A172 (cell line): Measurements from ENCODE around the gene PRMT3. TPM values are rescaled to one million over a fixed set of nuclear protein-coding genes. Genes with fewer than 3 reads are reported as not detected.
"Not testable (repeated sequence)": the region's sequence is repeated elsewhere in the genome, so short reads cannot be mapped to it uniquely, and the experiment has no call there.

ENCODE experiments used
- DNase-seq: peaks from one replicate; pipeline ENCODE4 v3.0.0-alpha.2; 2015; ENCODE audit warnings: low spot score
- total RNA-seq: library from RNA; depleted of rRNA; stranded (reverse); fragments of >200 nt; shearing (Covaris generic); gene quantifications from 2 replicates; pipeline ENCODE4 v1.2.3, GENCODE V29; 2014

PRMT3 gene
- total RNA-seq, 1 experiment from 2014 or later: 61.5 TPM

DNA sequence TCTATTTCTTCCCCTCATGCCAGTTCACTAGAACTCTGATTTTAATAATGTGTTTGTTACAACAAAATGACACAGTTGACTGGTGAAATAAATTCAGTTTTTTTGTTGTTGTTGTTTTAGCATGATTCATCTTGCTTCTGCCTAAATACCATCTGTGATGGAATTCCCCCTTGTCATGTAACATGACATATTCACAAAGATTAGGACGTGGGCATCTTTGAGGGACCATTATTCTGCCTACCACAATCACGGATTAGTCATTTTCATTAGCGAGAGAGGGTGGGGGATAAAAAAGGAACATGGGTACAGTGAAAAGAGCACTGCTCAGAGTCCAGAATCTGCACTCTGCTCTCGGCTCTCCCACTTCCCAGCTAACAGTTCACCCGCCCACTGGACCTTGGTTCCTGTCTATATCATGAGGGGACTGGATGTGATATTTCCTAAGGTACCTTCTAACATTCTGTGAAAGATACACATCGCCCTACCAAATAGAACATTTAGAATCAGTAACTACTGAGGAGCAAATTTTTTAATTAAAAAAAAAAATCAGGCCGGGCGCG lies 12.7 kb upstream of the PRMT3 start:
- peak; percentile 16 for DNase-seq

DNA sequence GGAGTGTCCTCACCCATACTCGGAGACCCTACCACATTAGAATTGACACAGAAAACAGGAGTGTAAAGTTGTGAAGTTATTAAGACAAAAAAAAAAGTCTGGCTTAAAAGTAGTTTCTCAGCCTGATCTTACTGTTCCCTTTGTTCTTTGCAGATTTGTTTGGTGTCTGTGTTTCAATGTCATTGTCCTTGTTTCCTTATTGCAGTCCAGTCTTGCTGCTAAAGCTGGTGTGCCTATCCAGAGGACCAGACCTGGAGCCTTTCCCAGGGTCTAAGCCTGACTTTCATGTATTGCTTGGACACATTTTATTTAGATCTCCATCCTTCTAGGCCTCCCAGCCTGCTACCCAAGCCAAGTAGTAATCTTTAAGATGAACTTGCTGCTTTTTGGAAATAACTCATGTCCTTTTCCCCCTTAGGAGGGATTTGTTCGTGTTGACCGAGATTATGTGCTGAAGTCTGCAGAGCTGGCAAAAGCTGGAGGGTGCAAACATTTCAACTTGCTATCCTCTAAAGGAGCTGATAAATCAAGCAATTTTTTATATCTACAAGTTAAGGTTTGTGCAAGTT lies 11.3 kb upstream of the PRMT3 start:
- no peak for DNase-seq

GRCh38 chr11:20385996-20386395 lies 1.5 kb upstream of the PRMT3 start:
- not testable (repeated sequence) for DNase-seq

DNA sequence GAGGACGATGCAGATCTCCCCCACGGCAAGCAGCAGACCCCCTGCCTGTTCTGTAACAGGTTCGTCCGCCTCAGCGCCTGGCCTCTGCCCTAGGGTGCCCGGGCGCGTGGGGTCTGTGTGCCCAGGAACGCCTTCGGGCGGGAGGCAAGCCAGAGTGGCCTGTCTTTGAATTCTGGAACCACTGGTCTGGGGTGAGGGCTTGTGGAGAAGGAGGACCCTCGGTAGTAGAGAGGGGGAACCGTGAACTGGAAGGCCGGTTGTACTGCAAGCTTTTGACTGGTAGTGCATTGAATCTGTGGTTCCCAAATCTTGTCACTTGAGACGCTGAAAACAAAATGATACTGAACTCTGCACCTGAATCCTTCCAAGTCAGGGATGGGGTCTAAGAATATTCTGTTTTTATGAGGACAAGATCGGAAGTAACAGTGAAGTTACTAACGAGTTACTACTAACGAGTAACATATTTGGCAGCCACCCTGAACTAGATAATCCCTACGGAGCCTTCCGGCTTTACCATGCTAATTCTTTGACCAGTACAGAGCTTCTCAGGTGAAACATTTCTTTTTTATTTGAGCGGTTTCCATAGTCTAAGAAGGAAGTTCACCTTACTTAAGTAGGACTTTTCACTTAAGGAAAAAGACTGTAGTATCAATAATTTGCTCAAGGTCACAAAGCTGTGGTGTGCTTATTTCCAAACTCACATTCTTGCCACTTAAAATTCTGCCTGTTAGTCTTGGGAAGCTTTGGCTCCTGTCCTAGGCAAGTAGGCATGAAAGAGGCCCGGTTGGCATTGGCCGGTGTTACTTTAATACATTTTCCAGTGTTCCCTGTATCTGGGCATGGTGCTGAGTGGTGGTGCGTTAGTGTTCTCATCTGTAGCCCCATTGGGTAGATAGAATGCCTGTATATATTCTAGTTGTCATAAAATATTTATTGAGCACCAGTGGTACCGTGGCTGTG lies 860 bp downstream of the PRMT3 start:
- peak; percentile 23 for DNase-seq

DNA sequence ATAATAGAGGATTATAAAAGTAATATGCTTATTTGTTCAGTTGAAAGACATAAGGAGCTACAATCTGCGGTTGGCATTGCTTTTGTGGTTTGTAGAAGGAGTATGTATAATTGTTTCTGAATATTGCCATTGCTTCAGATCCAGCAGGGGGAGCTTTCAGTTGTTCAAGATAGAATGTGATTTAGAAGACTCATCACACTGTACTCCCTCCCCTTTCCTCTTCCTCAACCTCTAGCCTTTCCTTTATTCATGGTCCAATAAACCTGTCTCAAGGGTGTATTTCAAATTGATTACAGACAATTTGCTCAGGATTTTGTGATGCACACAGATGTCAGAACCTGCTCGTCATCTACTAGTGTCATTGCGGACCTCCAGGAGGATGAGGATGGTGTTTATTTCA lies 9.8 kb downstream of the PRMT3 start:
- peak; percentile 55 for DNase-seq

- no peak for DNase-seq
Observed at GRCh38 chr11:20399498-20399897, 12.0 kb downstream of the PRMT3 start.

DNA sequence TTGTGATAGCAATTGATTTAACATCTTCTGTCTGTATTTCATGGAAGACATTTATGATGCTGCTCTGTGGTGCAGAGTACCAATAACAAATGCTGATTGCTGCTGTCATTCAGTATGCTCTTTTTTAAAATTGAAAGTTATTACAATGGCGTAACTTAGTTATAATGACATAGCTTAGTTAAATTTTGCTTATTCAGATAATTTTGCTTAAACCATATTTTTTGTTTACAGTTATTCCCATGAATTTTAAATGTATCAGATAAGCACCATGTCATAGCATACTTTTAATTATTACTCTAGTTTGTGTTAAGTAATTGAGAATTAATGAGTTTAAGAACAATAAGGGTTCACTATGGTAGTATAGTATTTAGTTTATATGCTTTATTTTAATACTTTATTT lies 15.5 kb downstream of the PRMT3 start:
- DNase-seq: no peak

DNA sequence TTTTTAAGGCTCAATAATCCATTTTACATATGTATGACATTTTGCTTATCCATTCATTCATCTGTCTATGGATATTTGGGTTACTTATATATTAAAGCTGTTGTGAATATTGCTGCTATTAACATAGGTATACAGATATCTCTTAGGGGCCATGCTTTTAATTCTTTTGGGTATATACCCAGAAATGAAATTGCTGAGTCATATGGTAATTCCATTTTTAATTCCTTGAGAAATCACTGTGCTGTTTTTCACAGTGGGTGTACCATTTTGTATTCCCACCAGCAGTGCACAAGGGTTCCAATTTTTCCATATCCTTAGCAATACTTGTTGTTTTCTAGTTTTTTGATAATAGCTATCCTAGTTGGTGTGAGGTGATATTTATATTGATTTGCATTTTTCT lies 19.0 kb downstream of the PRMT3 start:
- DNase-seq: no peak

DNA sequence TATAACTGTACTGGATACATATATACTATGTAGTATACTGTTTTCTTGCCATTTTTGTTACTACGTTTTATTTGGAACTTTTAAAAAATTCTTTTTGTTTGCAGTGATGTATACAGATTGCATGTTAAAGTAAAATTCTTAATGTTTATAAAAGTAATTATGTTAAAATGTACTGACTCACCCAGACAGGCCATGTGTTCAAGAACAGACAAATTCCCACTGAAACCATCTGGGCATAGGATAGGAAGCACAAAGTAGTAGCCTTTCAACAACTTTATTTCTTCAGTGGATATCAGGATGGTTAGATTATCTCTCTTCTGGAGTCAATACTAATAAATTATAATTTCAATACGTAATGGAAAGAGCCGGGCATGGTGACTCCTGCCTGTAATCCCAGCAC lies 19.8 kb downstream of the PRMT3 start:
- no peak for DNase-seq

- DNase-seq: no peak
Observed at GRCh38 chr11:20415432-20415831, 27.9 kb downstream of the PRMT3 start.

- no peak for DNase-seq
Observed at GRCh38 chr11:20417771-20418170, 30.3 kb downstream of the PRMT3 start.

DNA sequence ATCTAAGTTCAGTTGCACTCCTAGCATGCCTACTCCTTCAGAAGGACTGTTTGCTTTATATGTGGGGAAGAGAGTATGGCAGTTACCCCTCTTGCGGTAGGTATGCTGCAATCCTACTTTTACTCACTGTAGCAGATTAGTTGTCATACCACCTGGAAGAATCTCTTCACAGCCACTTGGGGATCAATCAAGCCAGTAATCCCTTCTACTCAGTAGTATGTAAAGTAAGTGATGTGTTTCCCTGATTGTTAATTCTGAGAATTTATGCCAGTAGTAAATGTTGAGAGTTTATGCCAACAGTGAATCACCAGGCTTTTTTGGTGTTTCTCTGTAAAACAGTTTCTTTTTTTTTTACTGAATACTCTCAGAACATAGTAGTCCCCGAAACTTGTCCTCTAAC lies 34.4 kb downstream of the PRMT3 start:
- no peak for DNase-seq

GRCh38 chr11:20429216-20429615 lies 41.7 kb downstream of the PRMT3 start:
- DNase-seq: no peak

DNA sequence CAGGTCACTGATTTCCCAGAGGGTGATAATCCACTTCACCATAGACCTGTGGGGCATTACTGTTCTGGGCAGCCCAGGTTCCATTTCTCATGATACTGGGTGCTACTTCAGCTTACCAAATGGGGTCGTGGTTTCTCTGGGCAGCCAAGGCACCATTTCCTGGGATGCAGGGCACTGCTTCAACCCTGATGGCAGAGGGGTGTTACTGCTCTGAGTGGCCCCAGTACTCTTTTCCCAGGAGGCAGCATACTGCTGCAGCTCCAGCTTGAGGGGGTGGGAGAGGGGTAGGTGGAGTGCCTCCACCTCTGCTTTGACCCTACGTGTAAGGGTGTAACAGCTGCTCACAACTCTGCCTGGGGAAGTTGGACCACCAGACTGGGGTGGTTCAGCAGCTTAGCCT lies 51.1 kb downstream of the PRMT3 start:
- no peak for DNase-seq

DNA sequence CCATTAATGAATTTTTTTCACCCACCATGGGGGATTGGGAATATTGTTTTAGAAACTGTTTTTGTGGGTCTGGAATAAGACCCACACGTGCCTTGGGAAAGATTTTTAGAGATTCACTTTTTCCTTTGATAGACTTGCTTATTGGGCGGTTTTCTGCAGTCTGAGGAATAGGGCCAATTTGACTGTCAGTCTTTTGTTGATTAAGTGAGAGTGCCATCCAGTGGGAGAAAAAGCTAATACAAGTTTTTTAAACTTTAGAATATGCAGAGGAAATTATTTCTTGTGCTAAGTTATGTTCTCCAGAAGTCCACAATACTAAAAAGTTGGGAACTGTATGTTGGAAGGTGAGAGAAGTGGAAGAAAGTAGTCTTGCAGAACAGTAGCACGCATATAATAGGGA lies 56.1 kb downstream of the PRMT3 start:
- peak; percentile 33 for DNase-seq

DNA sequence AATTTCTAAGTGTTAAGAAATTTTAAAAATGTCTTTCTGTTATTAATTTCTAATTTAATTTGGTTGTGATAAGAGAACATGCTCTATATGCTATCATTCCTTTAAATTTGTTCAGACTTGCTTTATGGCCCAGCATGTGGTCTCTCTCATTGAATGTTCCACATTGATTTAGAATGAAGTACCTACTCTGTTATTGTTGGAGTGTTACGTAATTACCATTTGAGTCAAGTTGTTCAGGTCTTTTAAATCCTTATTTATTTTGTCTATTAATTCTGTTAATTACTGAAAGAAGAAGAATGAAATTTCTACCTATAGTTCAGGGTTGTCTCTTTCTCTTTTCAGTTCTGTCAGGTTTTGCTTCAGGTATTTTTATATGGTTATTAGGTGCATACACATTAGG lies 57.0 kb downstream of the PRMT3 start:
- DNase-seq: no peak

- no peak for DNase-seq
Observed at GRCh38 chr11:20448834-20449233, 61.3 kb downstream of the PRMT3 start.

- no peak for DNase-seq
Observed at GRCh38 chr11:20450829-20451228, 63.3 kb downstream of the PRMT3 start.

DNA sequence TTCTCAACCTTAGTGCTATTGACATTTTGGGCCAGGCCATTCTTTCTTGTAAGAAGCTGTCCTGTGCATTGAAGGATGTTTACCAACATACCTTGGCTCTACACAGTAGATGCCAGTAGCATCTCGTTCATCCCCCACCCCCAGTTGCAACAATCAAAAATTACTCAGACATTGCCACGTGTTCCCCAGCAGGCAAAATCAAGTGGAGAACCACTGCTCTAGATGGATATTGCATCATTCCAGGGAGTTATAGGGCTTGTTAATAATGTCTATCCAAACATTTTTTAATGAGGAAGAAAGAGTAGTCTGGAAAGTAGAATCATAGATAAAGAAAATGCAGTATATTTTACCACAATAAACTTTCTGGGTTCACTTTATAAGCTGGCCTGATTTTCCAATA lies 64.1 kb downstream of the PRMT3 start:
- no peak for DNase-seq

DNA sequence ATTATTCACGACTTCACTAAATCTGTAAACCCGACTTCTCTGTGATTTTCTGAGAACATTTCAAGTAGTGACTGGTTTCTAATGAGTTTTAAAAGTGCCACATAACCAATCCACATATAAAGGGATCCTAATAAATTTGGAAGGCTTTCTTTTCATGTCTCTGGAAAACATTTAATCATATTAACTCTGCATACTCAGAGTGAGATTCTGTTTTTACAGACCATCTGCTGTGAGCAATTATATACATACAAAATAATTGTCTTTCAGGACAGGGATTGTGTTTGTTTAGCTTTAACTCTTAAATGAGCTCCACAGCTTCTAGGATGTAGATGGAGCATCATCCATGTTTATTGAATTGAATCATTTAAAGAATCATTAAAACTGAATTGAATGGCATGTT lies 65.1 kb downstream of the PRMT3 start:
- DNase-seq: no peak

- no peak for DNase-seq
Observed at GRCh38 chr11:20453657-20454316, 66.3 kb downstream of the PRMT3 start.

GRCh38 chr11:20457001-20457799 lies 69.7 kb downstream of the PRMT3 start:
- no peak for DNase-seq
